ENCODE measurements around the gene OPALIN.

Gene OPALIN

DNA sequence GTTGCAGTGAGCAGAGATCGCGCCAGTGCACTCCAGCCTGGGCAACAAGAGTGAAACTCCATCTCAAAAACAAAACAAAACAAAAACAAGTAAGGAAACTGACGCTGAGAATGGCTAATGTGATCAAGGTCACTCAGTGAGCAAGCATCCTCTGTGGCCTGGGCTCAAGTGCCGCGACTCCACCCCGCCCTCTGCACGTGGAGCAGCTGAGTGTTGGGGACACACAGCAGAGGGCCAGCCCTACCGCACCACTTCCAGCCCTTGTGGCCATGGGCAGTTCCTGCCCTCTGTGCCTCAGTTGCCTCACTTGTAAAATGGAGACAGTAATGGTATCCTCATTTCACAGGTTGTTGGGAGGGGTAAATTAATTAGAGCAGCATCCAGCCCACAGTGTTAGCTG, 21.0 kb upstream of the OPALIN start:
- no peak overlapping the region for H3K27ac Mint-ChIP-seq

DNA sequence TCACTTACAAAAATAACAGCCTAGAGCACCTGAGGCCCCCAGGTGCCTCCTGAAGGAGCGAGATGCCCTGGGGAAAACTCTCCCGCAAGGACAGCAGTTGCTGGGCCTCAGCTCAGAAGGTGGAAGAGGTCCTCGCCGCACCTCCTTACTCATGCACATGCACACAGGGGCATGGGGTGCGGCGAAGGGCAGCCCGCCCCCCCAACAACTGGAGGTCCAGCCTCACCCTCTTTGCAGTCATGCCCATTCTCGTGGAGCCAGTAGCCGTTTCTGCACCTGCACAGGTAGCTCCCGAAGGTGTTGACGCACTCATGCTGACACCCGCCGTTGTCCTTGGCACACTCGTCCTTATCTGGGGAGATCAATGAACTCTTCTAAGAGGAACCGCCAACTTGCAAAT, 19.9 kb upstream of the OPALIN start:
- H3K9me3 Mint-ChIP-seq, result no peaks in the 10 kb centered on the region
- H3K4me1 Mint-ChIP-seq, result peaks cover 6% of the 10 kb centered on the region
- no peaks in the 10 kb centered on the region for H3K36me3 Mint-ChIP-seq
- no peak overlapping the region for H3K4me3 Mint-ChIP-seq
- no peak overlapping the region for H3K27ac Mint-ChIP-seq
- peaks cover 3% of the 10 kb centered on the region for H3K27me3 Mint-ChIP-seq

More for the DNA sequence above, 21.0 kb upstream of the OPALIN start:
- no peaks in the 10 kb centered on the region for H3K9me3 Mint-ChIP-seq
- peaks cover 3% of the 10 kb centered on the region for H3K27me3 Mint-ChIP-seq
- no peak overlapping the region for H3K4me3 Mint-ChIP-seq
- no peaks in the 10 kb centered on the region for H3K36me3 Mint-ChIP-seq
- peaks cover 6% of the 10 kb centered on the region for H3K4me1 Mint-ChIP-seq

DNA sequence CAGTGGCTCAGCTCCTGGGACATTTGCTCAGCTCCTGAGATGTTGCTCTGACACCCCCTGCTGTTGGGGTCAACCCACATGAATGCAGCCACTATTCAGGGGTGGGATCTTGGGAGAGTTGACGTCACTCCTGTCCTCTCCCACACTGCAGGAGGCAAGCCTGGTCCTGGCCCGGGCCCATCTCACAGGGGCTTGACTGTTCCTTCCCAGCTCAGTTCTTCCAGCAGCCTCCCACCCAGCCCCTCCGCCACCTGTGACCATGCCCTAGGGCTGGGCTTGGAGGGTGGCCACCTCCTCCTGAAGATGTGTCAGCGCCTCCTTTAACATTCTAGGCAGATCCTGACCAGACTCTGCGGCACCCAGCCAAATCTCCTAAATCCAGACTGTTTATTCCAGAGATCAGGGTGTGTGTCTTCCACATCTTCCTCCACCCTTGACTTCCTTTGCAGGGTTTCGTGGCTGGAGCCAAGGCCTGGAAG, 19.1 kb upstream of the OPALIN start:
- H3K9me3 Mint-ChIP-seq, result no peaks in the 10 kb centered on the region
- peaks cover 6% of the 10 kb centered on the region for H3K4me1 Mint-ChIP-seq
- H3K27ac Mint-ChIP-seq, result no peak overlapping the region
- H3K27me3 Mint-ChIP-seq, result peaks cover 3% of the 10 kb centered on the region
- no peak overlapping the region for H3K4me3 Mint-ChIP-seq
- no peaks in the 10 kb centered on the region for H3K36me3 Mint-ChIP-seq

DNA sequence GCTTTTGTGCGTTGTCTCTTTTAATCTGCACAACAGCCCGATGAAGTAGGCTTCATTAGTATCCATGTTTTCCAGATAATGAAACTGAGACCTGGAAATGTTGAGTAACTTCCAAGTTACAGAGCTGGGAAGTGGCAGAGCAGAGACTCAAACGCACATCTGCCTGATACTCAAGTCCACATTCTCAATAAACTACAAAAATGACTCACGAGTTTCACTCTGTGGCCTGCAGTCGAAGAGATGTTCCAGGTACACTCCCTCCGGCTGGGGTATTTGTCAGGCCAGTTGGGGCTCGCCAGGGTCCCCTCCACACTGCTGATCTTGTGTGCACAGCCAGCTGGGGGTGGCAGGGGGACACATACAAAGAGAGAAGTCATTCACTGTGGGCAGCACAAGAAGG, 17.7 kb upstream of the OPALIN start:
- no peak overlapping the region for H3K27ac Mint-ChIP-seq
- no peaks in the 10 kb centered on the region for H3K9me3 Mint-ChIP-seq
- H3K4me1 Mint-ChIP-seq, result peaks cover 6% of the 10 kb centered on the region

DNA sequence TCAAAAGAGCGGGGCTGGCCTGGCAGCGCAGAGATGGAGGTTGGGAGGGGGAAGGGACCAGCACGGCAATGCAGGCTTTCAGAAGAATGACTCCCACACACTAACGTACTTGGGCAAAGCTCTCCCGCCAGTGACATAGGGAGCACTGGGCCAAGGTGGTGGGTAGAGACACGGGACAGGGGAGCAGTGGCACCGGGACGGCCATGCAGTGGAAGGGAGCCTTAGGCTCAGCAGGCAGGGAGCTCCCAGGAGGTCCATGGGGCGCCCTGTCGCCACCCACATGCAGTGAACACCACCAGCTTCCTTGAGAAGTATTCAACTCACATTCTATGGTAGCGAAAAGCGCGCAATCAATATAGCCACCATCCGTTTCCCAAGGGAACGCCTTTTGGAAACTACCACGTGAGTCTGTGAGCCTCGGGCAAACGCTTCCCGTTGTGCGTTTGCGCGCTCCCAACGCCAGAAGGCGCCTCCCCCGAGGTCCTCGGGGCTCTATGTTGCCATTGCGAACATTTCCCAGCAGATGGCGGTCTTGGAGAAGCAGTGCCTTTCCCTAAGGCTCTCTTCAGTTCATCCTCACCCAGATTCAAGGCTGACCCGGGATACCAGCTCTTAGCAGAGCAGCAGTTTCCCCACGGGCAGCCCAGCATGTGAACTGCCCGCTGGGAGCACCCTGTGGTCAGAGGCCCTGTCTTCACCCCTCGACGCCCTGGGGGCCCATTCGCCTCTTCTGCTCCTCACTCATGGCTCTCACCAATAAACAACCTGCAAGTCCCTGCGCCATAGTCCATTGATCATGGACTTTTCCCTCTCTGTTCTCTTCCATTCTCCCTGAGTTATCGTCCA, 16.4 kb upstream of the OPALIN start:
- Mint-ChIP-seq H3K27ac (peak overlapping the region; percentile 38), H3K4me1 (peaks cover 6% of the 10 kb centered on the region), H3K9me3 (no peaks in the 10 kb centered on the region), H3K4me3 (peak overlapping the region; percentile 87), H3K27me3 (no peaks in the 10 kb centered on the region), H3K36me3 (no peaks in the 10 kb centered on the region)

More for the DNA sequence above, 17.7 kb upstream of the OPALIN start:
- Mint-ChIP-seq H3K27me3 (no peaks in the 10 kb centered on the region), H3K4me3 (no peak overlapping the region), H3K36me3 (no peaks in the 10 kb centered on the region)

DNA sequence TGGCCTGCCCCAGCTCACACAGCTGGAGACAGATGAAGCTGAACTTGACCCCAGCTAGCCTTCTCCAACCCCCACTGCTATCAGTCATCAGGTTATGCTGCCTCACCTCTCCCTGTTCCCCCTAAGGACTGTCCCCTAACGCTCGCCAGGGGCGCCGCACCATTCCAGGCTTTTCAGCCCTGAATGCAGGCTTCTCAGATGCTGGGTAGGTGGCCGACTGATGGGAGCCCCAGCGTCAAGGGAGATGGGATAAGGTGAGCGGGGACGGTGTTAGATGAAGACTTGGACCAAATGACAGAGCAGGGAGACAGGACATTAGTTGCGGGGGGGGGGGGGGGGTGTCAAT, 15.8 kb upstream of the OPALIN start:
- Mint-ChIP-seq H3K9me3 (no peaks in the 10 kb centered on the region), H3K4me1 (peaks cover 6% of the 10 kb centered on the region), H3K36me3 (no peaks in the 10 kb centered on the region), H3K27me3 (no peaks in the 10 kb centered on the region), H3K27ac (no peak overlapping the region), H3K4me3 (peak overlapping the region; percentile 87)

DNA sequence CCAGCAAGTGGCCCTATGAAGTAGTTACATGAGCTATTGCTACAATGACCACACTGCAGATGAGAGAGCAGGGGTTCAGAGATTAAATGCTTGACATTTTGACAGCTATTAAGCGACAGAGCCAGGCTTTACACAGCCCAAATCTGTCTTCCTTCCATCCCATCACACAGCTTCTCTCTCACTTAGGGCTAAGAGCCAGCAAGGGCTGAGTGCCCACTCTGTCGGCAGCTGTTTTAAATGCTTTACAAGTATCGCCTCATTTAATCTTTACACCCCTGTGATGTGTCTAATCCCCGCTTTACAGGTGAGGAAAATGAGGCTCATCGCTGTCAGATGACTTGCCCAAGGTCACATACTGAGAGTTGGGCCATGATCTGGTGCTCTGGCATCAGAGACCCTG, 15.2 kb upstream of the OPALIN start:
- H3K36me3 Mint-ChIP-seq, result no peaks in the 10 kb centered on the region
- no peaks in the 10 kb centered on the region for H3K27me3 Mint-ChIP-seq
- peaks cover 6% of the 10 kb centered on the region for H3K4me1 Mint-ChIP-seq
- H3K4me3 Mint-ChIP-seq, result peak overlapping the region; percentile 62
- no peaks in the 10 kb centered on the region for H3K9me3 Mint-ChIP-seq
- no peak overlapping the region for H3K27ac Mint-ChIP-seq

DNA sequence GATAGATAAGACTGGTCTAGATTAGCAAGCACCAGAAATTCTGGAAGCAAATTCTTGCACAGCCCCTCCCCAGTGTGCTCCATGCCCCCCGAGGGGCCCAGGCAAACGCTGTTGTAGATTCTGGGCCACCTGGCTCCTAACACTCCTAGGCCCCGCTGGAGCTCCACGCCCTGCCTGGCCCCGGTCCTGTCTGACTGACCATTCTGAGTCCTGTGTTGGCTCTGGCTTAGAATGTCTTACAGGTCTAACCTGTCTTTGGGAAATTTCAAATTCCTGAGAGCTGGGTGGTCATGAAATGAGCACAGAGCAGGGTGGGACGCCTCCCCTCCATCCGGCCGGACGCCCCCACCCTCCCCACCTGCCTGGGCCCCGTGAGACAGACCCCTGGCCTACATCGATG, 12.6 kb upstream of the OPALIN start:
- Mint-ChIP-seq H3K27ac (no peak overlapping the region), H3K36me3 (no peaks in the 10 kb centered on the region), H3K4me1 (peaks cover 6% of the 10 kb centered on the region), H3K4me3 (no peak overlapping the region), H3K9me3 (no peaks in the 10 kb centered on the region), H3K27me3 (no peaks in the 10 kb centered on the region)

DNA sequence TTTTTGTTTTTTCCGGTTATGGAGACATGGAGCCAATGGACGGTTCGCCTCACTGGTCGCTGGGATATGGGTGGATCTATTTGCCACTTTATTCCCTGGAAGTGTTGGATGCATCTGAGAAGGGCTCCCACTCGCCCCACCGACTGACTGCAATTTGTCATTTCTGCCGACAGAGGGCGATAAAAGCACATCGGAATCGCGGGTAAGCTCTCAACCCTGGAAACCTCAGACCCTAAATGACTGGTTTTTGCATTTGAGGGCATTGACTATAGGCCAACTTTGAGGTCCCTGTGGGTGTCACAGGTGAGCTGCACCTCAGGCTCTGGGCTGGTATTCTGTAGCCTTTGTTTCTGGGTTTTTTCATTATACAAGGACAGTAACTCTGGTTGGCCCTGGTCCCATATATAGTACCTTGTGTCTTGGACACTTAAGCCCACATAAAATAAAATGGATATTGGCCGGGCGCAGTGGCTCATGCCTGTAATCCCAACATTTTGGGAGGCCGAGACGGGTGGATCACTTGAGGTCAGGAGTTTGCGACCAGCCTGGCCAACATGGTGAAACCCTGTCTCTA, 11.9 kb upstream of the OPALIN start:
- H3K36me3 Mint-ChIP-seq, result no peaks in the 10 kb centered on the region
- H3K4me3 Mint-ChIP-seq, result no peak overlapping the region
- no peaks in the 10 kb centered on the region for H3K27me3 Mint-ChIP-seq
- H3K27ac Mint-ChIP-seq, result no peak overlapping the region
- peaks cover 4% of the 10 kb centered on the region for H3K4me1 Mint-ChIP-seq
- no peaks in the 10 kb centered on the region for H3K9me3 Mint-ChIP-seq

DNA sequence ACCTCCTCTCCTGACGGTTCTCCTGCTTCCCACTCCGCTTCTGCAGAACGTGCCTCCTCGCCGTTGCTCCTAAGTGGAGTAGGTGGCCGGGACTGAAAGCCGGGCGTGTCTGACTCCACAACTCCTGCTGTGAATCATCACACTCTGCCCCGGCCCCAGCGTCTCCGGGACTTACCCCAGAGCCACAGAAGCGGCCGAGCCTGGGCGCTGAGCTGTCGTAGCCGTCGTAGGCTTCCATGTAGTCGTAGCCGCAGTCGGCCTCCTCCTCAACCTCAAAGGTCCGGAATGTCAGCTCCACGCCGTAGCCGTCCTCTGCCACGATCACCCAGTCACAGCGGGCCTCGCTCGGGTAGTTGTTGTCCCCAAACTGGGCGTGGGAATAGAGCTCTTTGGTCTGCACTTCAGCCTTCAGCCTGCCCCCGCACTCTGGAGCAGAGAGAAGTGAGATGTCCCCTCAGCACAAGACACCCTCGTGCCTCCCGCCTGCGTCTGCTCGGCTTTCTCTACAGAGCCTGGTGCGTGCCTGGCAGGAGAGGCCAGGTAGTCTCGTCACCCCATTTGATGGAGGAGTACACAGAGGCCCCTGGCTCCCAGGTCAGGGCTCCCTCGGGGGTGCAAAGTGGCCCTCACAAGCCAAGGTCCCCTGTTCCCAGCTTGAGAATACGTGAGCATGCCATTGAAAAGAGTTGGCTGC, 11.2 kb upstream of the OPALIN start:
- Mint-ChIP-seq H3K27ac (no peak overlapping the region), H3K27me3 (no peaks in the 10 kb centered on the region), H3K36me3 (no peaks in the 10 kb centered on the region), H3K9me3 (no peaks in the 10 kb centered on the region), H3K4me3 (no peak overlapping the region), H3K4me1 (no peaks in the 10 kb centered on the region)

DNA sequence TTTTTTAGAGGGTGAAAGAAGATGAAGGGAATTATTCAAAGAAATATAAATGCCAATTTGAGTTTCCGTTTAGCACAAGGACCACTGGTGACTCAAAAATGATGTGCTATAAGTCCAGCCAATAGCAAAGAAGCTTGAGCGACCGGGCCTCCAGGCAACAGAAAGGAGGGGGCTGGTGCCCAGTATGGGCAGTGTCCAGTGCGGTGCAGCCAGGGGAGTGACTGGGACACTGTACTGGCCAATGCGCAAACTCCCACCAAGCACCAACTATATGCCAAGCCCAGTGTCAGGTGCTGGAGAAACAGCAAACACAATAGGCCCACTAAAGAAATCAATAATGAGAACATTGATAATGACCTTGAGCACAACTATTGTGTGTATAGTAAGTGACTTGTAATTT, 10.2 kb upstream of the OPALIN start:
- no peak overlapping the region for H3K4me3 Mint-ChIP-seq
- no peak overlapping the region for H3K27ac Mint-ChIP-seq
- H3K9me3 Mint-ChIP-seq, result no peaks in the 10 kb centered on the region
- no peaks in the 10 kb centered on the region for H3K27me3 Mint-ChIP-seq
- H3K4me1 Mint-ChIP-seq, result no peaks in the 10 kb centered on the region
- H3K36me3 Mint-ChIP-seq, result no peaks in the 10 kb centered on the region

DNA sequence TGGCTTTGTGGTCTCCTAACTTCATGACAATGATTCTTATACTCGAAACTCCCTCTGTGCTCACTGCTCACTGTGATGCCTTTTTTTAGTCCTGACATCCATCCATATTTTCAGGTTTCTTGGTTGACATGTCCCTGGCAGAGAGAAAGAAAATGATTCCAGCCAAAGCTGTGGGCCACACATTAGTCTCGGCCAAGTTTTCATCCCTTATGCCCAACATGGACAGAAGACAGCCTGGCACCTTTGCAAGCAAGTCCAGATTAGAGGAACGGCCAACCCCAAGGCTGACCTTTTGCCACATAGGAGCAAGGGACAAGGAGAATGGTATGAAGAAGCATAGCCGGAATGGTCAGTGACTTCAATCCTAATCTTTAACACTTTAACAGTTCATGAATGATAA, 8.7 kb upstream of the OPALIN start:
- Mint-ChIP-seq H3K4me1 (no peaks in the 10 kb centered on the region), H3K4me3 (no peak overlapping the region), H3K27ac (no peak overlapping the region), H3K9me3 (no peaks in the 10 kb centered on the region), H3K36me3 (no peaks in the 10 kb centered on the region), H3K27me3 (no peaks in the 10 kb centered on the region)

DNA sequence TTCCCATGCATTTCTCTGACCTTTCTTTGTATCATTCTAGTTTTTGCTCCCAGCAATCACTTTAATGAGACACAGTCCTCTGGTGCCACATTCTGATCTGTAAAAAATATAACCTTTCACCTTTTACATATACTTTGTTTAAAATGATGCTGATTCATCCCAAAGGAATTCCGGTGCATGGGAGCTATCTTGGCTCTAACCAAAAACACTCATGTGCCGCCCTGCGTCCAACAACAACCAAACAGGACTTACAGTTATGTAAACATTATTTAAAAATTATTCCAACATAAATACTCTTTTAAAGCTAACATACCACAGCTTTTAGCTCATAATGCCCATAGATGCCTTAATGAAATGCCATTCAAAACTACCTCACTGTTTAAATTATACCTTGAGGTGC, 7.7 kb upstream of the OPALIN start:
- no peaks in the 10 kb centered on the region for H3K4me1 Mint-ChIP-seq
- H3K36me3 Mint-ChIP-seq, result no peaks in the 10 kb centered on the region
- H3K27ac Mint-ChIP-seq, result no peak overlapping the region
- H3K4me3 Mint-ChIP-seq, result no peak overlapping the region
- H3K9me3 Mint-ChIP-seq, result no peaks in the 10 kb centered on the region
- H3K27me3 Mint-ChIP-seq, result no peaks in the 10 kb centered on the region

DNA sequence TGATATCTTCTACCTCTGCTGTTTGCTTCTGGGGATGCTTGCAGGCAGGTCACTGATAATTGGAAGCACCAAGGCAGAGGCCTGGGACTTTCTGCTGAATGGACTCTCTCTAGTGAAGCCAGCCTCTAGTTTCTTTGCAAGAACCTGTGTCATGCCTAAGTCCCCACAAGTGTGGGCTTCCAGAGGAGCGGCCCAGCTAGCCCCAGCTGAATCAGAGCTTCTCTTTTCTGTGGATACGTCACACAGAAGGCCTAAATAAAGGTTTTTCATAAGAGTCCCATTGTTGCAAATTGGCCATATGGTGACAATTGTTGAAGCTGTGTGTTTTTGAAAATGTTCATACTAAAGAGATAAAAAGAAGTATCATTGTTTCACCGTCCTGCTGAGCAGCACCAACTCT, 6.8 kb upstream of the OPALIN start:
- H3K27me3 Mint-ChIP-seq, result no peaks in the 10 kb centered on the region
- H3K27ac Mint-ChIP-seq, result no peak overlapping the region
- no peaks in the 10 kb centered on the region for H3K9me3 Mint-ChIP-seq
- H3K4me1 Mint-ChIP-seq, result no peaks in the 10 kb centered on the region
- H3K4me3 Mint-ChIP-seq, result no peak overlapping the region
- H3K36me3 Mint-ChIP-seq, result no peaks in the 10 kb centered on the region

DNA sequence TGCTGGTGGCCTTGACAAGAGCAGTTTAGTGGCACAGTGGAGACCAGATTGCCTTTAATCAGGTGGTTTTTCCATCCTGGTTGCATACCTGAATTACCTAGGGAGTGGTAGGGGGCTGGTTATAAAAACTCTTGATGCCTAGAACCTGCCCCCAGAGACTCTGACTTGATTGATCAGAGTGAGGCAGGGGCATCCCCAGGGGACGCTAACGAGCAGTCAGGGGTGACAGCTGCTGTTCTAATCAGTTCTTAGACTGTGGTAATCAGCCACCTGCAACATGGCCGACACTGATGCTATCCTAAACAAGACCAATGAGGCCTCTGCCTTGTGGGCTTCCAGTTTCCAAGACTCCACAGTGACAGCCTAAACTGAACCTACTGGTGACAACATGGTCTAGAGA, 2.0 kb upstream of the OPALIN start:
- no peaks in the 10 kb centered on the region for H3K27me3 Mint-ChIP-seq
- H3K36me3 Mint-ChIP-seq, result no peaks in the 10 kb centered on the region
- no peaks in the 10 kb centered on the region for H3K4me1 Mint-ChIP-seq
- no peaks in the 10 kb centered on the region for H3K9me3 Mint-ChIP-seq
- H3K27ac Mint-ChIP-seq, result no peak overlapping the region
- H3K4me3 Mint-ChIP-seq, result no peak overlapping the region

DNA sequence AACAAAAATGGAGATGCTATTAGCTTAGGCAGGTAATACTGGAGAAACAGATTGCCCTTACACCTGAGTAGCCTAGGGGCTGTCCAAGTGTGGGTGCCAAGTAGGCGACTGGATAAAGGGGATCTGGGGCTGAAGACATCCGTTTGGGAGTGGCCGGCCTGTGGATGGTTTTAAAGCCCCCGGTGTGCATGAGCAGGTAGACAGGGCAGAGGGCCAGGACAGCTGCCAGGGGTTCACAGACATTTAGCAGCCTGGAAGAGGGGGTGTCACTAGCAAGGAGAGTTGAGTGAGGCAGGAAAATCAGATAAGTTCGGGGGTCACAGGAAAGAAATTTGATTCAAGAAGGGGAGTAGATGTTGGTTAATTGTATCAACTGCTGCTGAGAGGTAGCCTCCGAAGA, 1.5 kb upstream of the OPALIN start:
- H3K27me3 Mint-ChIP-seq, result peaks cover under 1% of the 10 kb centered on the region
- H3K36me3 Mint-ChIP-seq, result no peaks in the 10 kb centered on the region
- H3K9me3 Mint-ChIP-seq, result no peaks in the 10 kb centered on the region
- no peak overlapping the region for H3K27ac Mint-ChIP-seq
- no peak overlapping the region for H3K4me3 Mint-ChIP-seq
- H3K4me1 Mint-ChIP-seq, result no peaks in the 10 kb centered on the region
